Renal cortex interstitium (tissue), 11 donors: Measurements from ENCODE around the gene FGF14. TPM values are rescaled to one million over a fixed set of nuclear protein-coding genes. Genes with fewer than 3 reads are reported as not detected.
"Not testable (repeated sequence)": the region's sequence is repeated elsewhere in the genome, so short reads cannot be mapped to it uniquely, and the experiment has no call there.

Experiments
- DNase-seq, 11 donors: peaks; one replicate each; pipeline ENCODE4 v3.0.0-alpha.2; 2013; ENCODE audit warnings: low read depth in 9 of 11, low spot score in 4 of 11; ENCODE audit errors: extremely low read depth in 1 of 11
- polyA plus RNA-seq, 3 donors: library from polyadenylated mRNA; unstranded; fragments of 120-200 nt; gene quantifications; one replicate each; pipeline ENCODE4 v1.2.1, GENCODE V29; 2013; ENCODE audit not compliant: insufficient read length in 3 of 3

Gene FGF14
- polyA plus RNA-seq, 3 donors, result 0.56 to 1.1 (median 0.86) TPM

DNA sequence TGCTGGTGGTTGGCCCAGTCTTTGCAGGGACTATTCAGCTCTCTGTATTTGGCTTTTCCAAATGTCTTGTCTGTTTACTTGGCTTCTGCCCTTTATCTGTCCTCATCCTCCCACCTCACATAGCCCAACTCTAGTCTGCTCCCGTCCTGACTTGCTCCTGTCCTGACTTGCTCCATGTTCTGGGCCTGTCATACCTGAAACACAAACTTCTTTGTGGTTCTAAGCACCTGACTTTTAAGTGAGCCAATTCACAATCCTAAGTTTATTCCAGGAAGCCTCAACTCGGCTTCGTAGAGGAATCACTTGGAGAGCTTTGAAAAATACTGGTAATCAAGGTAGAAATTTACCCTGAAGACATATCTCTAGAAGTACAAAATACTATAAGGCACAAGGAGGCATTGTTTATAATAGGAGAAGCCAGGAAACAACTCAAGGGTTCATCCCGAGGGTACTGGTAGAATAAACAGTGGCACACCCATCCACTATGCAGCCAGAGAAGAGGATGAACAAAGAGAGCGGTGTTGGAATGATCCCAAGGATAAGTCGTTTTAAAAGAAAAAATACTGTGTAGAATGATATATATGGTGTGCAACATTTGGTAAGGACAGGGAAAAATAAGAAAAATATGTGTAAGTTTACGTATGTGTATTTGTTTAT lies 284.5 kb downstream of the FGF14 start:
- DNase-seq, result no peak

DNA sequence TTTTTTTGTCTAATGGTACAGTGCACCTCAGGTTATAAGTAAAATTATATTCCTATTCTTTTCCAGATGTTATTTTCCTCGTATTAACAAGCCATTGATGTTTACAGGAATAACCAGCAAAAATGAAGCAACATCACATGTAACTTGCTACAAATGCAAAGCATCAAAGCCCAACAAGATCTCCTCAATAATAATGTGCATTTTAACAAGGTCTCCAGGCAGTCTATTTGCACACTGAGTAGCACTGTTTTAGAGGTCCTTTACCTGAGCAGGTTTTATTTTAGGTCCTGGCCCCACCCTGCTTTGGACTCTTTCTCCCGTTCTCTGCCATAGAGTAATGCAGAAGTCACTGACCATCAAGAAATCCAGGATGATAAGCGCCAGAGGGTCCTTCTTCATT lies 298.4 kb downstream of the FGF14 start:
- DNase-seq, result no peak

DNA sequence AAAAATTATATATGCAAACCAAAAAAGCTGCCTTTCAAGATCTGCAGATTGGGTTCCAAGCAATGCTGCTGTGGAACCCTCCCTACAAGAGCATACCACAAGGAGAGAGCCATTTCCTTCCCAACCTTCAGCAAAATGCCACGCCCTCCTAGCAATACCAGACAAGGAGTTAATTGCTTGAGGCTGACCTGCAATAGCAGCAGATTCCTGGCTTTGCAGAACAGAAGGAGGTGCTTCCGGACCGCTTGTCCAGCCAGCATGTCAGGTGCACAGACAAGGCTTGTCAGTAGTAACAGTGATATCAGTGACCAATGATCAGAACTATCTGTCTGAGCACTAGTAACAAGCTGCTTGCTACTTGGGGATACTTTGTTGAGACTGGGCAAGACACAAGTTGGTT lies 301.6 kb downstream of the FGF14 start:
- DNase-seq, result no peak

DNA sequence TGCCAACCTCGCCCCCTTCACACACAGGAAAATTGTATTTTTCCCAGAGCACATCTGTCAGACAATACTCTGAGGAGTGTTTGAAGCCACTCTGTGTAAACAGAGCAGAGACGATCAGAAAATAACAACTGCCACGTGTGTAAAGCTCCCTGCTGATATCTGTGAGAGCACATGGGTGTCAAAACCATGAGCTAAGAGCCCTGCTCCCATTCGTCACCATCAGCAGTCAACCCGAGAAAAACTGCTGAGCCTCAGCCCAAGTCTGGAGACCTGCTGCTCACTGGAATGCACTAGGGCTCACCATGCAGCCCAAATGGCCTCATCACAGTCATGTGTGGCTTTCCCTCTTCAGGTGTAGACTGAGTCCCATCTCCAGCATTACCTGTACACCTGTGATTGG lies 304.1 kb downstream of the FGF14 start:
- DNase-seq, result no peak

DNA sequence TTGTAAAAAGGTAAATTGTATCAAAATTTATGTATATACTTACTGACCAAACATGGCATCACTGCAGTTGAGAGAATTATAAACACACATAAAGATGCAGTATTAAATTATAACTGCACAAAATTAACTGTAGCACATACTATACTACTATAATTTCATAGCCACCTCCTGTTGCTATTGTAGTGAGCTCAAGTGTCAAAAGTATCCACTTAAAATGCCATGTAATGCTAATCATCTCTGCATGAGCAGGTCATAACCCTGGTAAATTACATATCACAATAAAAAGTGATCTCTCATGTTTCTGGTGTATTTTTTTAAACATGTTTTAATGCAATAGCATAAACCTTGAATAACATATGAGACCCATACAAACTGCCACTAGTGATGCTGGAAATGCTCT lies 308.6 kb downstream of the FGF14 start:
- not testable (repeated sequence) for DNase-seq

DNA sequence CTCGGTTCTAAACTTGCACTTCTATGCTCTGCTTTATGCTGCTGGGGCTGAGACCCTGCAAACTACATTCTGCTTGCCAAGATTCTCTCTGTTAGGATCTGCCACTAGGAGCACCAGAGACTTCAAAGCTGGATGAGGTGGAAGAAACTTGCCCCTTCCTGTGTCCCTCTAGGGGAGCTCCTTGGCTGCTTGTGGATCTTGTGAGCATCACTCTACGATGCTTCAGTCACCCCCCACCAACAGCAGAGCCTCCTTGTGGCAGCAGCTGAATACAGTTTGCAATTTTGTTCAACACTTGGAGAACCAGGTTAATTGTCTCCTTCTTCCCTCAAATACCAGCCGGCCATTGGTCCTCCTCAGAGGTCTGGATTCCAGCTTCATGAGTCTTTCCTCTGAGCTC lies 310.6 kb downstream of the FGF14 start:
- no peak for DNase-seq

DNA sequence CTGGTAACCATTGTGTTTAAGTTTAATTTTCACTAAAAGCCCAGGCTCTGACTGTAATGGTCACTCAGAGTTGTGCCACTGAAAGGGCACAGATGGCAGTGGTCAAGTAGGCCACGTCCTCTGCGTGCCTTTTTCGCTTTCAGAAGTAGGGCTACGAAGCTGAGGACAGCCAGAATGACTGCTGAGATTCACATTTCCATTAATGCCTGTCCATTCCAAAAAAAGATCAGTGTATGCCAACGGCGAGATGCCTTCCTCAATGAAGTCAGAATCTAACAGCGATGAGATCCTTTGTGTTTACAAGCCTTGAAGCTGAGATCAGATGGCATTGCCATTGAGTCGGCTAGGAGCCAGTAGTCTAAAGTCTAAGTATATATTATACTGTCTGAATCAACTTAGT lies 311.3 kb downstream of the FGF14 start:
- DNase-seq, result no peak

DNA sequence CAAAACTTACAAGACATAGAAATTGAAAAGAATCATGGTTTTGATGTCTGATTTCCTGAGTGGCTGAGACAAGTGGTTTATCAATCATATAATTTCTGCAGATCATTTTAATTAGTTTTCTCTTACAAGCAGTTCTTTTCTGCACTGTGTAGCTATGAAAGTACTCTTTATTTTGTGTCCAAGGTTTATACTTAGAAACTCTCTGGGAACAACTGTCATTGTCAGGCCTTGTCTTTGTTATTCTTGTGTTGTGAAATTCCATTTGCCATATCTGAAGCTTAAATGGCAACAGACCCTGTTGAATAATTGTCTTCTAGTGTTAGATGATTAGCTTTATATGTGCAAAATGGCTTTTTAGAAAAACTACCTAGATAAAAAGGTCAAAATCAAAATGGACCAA lies 312.1 kb downstream of the FGF14 start:
- no peak for DNase-seq

DNA sequence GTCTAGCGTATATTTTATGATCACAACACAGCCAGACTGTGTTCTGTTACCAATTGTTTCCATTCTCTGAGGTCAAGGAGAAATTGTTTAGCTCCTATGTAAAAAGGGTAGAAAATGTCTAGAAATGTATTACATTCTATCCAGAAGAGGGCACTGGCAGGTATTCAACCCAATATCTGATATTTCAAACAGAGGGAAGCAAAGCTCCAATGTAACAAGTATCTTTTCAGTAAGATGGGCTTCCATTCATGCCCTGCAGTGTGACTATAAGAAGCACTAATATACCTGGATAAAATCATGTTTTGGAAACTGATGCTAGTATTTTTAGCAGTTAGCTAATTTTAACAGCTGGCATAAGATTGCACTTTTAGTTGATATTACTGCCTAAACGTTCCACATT lies 312.7 kb downstream of the FGF14 start:
- DNase-seq, result no peak

DNA sequence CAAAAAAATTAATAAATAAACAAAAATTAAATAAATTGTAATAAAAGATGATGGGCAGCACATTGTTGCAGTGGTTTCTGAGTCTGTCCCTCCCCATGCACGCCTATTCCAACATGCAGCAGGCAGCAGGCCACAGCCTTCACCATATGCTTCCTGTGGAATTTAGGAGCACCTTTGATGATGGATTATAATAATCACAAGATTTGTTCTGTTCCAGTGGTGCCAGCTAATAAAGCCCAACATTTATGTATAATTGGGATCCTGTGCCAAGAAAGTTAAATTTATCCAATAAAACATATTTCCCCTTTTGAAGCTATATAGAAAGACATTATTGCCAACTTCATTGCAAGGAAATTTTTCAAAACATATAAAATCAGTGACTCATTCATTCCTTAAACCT lies 328.6 kb downstream of the FGF14 start:
- no peak for DNase-seq

DNA sequence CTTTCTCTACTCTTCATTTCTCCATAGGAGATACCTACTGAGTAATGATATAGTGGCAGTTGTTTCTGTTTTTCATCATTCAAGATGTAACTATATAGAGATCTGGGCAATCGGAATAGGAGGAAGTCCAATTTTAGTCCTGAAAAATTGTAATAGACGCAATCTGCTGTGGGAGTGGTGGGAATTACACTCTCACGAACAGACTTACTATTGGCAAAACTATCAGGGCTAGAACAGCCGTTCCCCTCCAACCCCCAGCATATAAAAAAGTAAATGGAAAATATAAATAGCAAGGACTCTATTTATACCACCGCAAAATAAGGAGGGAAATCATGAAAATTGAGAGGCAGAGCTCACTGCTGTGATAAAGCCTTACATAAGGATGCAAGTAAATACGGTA lies 330.1 kb downstream of the FGF14 start:
- DNase-seq, result no peak

DNA sequence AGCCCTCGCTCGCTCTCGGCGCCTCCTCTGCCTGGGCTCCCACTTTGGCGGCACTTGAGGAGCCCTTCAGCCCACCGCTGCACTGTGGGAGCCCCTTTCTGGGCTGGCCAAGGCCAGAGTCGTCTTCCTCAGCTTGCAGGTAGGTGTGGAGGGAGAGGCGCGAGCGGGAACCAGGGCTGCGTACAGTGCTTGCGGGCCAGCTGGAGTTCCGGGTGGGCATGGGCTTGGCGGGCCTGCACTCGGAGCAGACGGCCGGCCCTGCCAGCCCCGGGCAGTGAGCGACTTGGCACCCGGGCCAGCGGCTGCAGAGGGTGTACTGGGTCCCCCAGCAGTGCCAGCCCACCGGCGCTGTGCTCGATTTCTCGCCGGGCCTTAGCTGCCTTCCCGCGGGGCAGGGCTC lies 333.5 kb downstream of the FGF14 start:
- not testable (repeated sequence) for DNase-seq

DNA sequence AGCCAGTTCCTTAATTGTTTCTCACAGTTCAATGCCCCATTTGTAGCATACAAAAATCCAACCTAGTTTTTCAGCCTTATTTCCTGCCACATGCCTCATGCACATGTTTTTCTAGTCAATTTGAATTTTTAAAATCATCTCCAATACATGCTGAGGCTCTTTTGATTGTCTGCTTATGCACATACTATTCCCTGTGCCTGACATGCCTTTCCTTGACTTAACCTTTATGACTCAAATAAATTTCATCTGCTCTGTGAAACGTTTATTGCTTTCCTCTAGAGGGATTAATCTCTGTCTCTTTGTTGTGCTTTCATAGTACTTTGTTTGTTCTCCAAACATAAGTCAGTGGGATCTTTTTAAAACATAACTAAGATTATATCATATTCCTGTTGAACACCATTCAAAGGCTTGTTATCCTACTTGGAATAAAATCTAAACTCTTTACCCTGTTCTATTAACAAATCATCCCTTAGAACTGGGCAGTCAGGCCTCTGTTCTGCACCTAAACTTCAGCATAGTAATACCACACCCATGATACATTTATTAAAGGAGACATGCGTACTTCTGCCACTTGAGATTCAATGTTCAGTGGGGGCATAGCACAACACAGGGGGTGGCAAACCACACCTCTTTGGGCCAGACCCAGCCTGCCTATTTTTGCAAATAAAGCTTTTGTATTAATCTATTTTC lies 346.6 kb downstream of the FGF14 start:
- no peak for DNase-seq

DNA sequence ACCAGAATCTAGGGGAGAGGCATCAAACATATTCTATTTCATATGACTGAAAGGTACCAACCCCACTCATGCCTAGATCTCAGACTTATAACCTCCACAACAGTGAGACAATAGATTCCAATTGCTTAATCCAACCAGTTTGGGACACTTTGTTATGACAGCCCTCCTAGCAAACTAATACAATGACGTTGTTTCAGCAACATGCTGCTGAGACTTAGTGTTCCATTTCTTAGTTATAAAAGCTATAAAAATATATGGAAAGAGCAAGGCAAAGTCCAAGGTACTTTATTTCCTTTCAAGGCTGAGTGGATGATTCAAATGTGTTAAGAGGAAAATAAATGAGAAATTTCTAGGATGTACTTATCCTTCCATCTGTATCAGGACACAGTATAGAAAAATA lies 352.0 kb downstream of the FGF14 start:
- no peak for DNase-seq

DNA sequence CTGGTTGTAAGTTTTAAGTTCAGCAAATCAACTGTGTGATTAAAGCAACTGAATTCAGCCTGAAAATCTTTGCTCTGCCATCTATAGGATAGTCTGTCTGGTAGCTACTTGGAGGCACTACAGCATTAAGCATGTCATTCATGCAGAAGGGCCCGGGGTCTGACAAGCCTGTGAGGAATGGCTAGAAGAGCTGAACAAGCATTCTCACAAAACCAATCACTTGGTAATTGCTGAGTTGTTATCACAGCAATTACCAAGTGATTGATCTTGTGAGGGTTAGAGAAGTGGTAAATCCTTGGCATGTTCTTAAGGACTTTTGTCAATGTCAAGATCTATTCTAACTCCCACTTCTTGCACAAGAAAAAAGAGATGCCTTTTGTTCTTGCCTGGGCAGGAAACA lies 356.1 kb downstream of the FGF14 start:
- DNase-seq, result peak in 1 of 11 donors; percentile 5

DNA sequence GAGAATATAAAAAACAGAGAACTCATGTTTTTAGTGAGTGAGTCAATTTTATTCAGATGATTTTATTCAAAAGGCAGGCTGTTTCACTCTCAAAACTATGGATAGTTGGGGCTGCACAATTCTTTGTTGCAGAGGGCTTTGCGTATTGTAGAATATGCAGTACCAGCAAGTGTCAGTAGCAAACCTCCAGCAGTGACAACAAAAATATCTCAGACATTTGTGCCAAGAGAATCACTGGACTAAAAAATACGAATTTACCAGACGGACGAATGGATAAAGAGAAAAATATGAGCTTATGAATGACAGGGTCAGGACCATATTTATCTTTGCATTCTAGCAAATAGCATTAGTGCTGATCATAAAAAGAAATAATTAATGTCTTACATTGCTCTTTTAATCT lies 359.1 kb downstream of the FGF14 start:
- no peak for DNase-seq

DNA sequence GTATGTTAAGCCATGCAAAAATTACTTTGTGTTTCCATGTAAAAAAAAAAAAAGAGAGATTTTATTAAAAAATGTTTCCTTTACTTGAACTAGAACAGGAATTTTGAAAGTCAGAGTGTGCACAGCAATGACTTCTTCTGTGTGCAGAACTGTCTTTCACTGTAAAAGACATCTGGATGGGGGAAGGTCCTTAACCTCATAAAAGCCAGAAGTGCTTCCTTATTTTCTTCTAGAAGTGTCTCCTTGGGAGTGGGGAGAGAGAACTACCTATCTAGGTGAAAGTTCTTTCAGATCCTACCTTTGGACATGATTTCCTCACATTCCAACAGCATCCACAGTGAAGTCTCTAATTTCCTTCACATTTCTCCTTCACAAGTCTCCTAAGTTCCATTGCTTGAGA lies 360.3 kb downstream of the FGF14 start:
- no peak for DNase-seq

DNA sequence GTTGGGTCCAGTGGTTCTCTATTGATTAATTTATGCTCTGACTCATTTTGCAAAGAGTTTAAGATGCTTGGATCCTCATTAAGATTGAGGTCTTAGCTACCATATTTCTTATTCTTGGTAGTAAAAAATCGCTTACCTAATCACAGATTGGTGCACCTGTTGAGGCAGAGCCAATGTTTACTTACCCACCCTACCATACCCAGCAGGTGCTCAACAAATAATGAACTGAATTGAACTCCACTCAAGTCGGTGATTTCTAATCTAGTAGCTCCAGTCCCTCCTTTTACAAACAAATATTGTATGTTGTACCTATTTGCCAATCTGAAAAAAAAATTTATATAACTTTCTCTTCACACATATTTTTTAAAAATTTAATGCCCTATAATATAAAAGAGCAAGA lies 361.0 kb downstream of the FGF14 start:
- DNase-seq, result no peak

DNA sequence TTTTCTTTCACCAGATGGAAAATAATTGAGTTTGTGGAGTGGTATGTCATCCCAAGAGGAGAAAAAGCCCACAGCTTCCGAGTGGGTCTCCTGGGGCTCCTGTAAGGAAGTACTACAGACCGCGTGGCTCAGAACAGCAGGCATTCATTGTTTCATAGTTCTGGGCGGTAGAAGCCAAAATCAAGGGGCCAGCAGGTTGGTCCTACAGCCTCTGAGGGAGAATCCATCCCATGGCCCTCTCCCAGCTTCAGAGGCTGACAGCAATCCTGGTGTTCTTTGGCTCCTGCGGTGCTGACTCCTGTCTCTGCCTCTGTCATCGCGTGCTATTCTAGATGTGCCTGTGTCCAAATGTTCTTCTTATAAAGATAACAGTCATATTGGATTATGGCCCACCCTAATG lies 362.6 kb downstream of the FGF14 start:
- DNase-seq, result no peak

DNA sequence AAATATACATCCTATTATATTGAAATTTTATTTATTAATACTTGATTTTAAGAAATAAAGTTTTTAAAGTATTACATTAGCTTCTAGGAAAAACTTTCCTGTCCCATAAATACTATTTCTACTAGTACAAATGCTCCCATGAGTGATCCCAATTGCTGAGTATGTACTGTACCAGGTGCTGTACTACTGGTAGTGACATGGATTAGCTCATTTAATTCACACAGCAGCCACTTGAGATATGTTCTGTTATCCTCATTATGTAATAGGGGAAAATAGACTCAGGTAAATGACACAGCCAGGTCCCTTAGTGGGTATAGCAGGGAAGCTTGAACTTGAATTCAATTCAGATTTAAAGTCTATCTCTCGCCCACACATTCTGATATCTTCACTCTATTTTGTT lies 363.1 kb downstream of the FGF14 start:
- DNase-seq, result no peak

DNA sequence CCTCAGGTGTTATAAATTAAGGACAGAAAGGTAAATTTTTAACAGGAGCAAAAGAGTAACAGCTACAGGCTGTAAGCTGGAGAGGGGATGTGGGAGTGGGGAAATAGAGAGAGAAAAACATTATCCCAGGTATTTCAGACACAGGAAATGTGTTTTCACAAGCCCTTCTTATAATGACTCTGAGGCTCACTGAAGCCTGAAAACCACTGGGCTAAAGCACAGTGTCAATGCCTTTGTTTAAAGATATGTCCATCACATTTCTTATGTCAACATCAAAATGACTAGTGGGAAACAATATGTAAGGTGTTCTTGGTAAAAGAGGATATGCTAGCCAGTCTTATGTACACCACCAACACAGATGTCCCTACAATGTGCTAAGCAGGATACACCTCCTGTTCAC lies 365.9 kb downstream of the FGF14 start:
- peak in 5 of 11 donors; percentile 12 to 38 (median 34) for DNase-seq
